Measurements from ENCODE around the gene CORIN.
"Not testable (repeated sequence)": the region's sequence is repeated elsewhere in the genome, so short reads cannot be mapped to it uniquely, and the experiment has no call there.

Gene CORIN

DNA sequence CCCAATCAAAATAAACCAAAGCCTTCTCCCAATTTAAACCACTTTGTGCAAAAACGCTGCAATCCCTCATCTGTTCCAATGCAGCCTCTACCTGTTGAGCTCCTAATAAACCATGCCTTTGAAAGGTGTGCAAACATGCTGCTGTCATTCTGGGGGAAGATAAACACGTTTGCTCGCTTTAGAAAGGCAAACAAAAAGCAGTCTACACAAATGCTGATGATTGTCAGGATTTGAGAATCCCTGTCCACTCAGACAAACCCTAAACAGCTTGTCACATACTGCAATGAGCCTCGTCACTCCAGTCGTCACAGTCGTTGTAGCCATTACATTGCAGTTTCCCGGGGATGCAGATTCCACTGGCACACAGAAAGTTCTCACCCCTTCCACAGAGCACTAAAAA is 145.2 kb downstream of the CORIN start:
- no peak for DNase-seq (ENCODE audit: low spot score)
- no peak for FAIRE-seq

- DNase-seq (ENCODE audit: low spot score); FAIRE-seq: not testable (repeated sequence)
These were observed 146.0 kb downstream of the CORIN start for GRCh38 chr4:47691757-47692383.

GRCh38 chr4:47690611-47691010 is 147.3 kb downstream of the CORIN start:
- FAIRE-seq: no peak
- DNase-seq (ENCODE audit: low spot score): no peak

DNA sequence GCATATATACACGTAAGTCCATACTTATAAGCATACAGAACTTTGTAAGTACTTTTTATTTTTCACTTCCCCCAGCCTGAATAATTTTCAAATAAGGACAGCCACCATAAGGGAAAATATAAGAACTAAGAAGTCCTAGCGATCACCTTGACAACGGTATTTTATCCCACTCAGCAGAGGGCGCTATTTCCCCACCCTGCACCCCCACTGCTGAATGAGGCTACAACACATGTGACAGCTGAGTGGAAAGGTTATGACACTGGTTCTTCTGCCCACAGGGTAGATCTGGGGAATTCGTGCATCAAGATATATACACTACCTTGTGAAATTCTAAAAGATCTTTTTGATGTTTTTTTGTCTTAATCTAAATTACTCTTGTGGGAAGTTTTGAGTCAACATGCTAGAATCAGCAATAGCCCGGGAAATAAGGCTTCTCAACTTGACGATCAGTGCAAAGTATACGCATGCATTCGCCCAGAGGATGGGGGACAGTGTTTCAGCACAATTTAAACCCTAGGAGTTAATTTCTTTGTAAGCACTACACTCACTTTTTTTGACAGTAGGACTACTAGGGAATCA is 151.5 kb downstream of the CORIN start:
- peak; percentile 18 for DNase-seq (ENCODE audit: low spot score)
- FAIRE-seq: no peak

DNA sequence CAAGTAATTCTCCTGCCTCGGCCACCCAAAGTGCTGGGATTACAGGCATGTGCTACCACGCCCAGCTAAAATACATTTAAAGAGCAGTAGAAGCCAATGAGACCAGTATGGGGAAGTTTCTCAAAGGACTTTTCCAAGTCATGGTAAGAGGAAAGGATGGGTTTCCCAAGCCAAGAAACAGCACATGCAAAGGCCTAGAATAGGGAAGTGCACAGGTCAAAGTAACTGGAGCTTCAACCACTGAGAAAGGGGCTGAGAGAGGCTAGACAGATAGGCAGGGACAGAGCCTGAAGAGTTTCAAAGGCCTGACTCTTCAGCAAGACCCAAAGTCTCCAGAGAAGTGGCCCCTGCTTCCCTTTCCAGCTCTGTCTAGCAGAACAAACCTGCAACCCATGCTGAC is 162.1 kb downstream of the CORIN start:
- DNase-seq (ENCODE audit: low spot score): no peak
- FAIRE-seq: no peak

DNA sequence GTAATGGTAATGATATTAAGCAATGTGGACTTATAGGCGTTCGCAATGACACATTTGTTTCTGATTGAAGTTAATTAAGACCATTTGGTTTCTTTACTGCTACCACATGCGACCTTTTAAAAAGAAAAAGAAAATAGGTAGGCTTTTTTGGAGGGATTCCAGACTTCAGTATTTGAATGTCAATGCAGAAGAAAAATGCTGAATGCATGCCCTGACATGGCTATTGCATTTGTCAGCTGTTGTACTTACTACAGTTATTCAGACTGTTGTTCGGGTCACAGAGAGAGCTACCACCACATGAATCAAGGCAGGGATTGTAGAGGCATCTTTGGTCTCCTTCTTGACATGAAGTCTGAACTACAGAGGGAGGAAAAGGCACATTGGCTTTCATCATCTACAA is 163.7 kb downstream of the CORIN start:
- no peak for DNase-seq (ENCODE audit: low spot score)
- FAIRE-seq: no peak

- FAIRE-seq (no peak), DNase-seq (ENCODE audit: low spot score) (no peak)
These were observed 165.2 kb downstream of the CORIN start for GRCh38 chr4:47672696-47673095.

DNA sequence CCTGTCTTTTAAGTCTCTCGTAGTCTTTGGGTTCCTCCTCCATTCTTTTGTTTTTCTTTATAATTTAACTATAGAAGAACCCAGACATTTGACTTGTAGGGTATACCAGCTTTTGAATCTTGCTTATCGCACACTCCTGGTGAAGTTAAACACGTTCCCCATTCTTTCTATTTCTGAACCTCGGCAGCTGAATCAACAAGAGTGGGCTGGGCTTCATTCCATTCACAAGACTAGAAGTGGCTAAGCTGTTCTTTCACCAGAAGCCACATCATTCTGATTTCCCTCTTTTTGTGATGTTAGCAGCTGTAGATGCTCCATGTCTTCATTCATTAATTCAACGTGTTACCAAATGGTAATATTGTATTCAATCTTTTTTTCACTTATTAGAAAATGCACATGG is 167.9 kb downstream of the CORIN start:
- no peak for FAIRE-seq
- DNase-seq (ENCODE audit: low spot score): no peak

GRCh38 chr4:47668810-47669408 is 169.0 kb downstream of the CORIN start:
- DNase-seq (ENCODE audit: low spot score): peak; percentile 21
- FAIRE-seq: peak; percentile 38

- DNase-seq (ENCODE audit: low spot score): no peak
- FAIRE-seq: no peak
These were observed 169.6 kb downstream of the CORIN start for GRCh38 chr4:47668256-47668655.

DNA sequence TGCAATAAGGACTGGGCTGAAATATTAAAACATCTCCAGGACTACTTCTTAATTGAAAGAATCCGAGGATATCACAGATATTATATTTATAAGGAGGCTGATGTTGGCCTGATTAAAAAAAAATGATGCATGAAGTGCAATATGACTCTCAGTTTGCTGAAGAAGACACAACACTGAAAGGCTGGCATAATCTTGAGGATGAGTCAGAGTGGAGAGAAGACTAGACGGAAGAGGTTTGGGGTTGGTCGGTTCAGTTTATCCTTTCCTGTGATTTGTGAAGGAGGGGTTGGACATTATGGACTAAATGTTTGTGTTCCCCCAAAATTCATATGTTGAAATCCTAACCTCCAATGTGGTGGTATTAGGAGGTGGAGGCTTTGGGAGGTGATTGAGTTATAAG is 170.3 kb downstream of the CORIN start:
- FAIRE-seq: no peak
- no peak for DNase-seq (ENCODE audit: low spot score)

GRCh38 chr4:47664051-47664826 is 173.6 kb downstream of the CORIN start:
- FAIRE-seq (no peak), DNase-seq (ENCODE audit: low spot score) (no peak)

DNA sequence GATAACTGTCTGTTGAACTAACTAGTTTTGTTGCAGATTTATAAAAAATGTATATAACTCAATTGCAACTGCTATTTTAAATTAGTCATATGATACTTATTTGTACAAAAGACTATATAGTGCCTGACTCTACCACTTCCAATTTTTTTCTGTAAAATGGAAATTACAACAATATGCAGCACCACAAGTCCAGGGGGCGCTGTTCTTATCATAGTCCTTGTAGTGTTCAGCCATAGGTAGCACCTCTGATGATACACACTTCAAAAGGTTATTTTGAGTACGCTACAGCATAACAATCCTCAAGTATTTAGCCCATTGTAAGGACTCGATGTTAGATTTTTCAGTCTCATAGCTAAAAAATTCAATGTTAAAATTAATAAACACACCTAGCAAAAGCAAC is 174.9 kb downstream of the CORIN start:
- FAIRE-seq (no peak), DNase-seq (ENCODE audit: low spot score) (no peak)

- FAIRE-seq: no peak
- no peak for DNase-seq (ENCODE audit: low spot score)
These were observed 176.1 kb downstream of the CORIN start for GRCh38 chr4:47661741-47662140.

DNA sequence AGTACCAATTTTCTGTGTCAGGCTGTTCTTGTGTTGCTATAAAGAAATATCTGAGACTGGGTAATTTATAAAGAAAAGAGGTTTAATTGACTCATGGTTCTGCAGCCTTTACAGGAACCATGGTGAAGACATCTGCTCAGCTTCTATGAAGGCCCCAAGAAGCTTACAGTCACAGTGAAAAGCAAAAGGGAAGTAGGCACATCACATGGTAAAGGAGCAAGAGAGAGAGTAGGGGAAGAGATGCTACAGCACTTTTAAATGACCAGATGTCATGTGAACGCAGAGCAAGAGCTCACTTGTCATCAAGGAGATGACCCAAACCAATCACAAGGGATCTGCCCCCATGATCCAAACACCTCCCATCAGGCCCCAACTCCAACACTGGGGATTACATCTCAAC is 178.5 kb downstream of the CORIN start:
- DNase-seq (ENCODE audit: low spot score): no peak
- FAIRE-seq: no peak

DNA sequence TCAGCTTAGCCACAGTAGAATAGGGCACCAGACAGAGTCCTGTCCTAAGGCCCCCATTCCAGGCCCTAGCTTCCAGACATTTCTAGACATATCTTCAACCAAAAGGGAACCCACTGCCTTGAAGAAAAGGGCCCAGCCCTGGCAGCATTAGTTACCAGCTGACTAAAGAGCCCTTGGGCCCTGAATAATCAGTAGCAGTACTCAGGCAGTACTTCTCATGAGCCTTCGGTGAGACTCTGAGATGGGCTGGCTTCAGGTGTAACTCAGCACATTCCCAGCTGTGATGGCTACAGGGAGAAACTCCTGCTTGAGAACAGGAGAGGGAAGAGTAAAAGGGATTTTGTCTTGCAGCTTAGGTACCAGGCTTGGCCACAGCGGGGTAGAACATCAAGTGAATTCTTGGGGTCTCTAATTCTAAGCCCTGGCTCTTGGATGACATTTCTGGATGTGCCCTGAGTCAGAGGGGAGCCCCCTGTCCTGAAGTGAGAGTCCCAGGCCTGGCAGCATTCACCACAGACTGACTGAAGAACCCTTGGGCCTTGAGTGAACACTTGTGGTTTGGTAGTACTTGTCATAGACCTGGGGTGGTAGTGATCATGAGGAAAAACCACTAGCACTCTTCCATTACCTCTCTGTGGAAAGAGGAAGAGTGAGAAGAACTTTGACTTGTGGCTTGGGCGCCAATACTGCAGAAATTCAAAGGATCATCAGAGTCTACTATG is 182.7 kb downstream of the CORIN start:
- no peak for DNase-seq (ENCODE audit: low spot score)
- no peak for FAIRE-seq

DNA sequence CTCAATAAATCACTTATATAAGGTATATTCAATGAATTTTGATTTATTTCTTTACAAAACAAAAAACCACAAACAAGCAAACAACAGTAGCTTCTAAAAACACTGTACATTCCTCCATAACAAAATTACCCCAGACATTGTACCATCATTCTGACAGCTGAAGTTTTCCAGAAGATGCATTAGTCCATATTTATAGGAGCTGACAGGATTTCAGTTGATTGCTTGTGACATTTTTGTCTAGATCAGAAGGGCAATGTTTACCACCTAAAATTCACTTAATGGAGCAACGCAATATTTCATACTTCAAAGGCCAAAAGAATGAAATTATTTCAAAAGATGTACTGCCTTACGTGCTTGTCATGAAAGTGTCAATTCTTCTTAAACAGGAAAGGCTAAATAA is 185.8 kb downstream of the CORIN start:
- no peak for FAIRE-seq
- DNase-seq (ENCODE audit: low spot score): no peak

- no peak for DNase-seq (ENCODE audit: low spot score)
- FAIRE-seq: no peak
These were observed 186.6 kb downstream of the CORIN start for GRCh38 chr4:47651231-47651630.

DNA sequence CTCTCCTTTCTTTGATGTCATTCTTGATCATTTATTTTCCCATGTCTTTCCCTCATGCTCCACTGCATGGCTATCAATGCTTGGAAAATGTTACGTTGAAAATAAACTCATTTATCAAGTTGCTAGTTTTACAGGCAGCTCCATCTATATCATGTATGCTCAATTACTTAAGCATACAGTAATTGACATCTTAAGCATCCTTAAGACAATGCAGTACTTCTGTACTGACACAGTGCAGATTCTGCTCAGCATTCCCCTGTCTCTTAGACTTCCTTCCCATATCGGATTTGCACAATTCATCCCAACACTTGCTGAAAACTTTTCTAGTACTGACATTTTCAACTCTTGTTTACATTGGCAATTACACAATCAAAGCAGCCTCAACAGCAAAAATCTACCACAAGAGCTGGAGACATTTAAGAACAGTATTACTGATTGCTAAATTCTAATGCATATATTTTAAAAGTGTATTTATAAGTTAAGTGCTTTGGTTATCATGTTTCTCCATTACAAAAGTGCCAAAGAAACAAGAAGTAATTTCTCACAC is 187.2 kb downstream of the CORIN start:
- no peak for FAIRE-seq

DNA sequence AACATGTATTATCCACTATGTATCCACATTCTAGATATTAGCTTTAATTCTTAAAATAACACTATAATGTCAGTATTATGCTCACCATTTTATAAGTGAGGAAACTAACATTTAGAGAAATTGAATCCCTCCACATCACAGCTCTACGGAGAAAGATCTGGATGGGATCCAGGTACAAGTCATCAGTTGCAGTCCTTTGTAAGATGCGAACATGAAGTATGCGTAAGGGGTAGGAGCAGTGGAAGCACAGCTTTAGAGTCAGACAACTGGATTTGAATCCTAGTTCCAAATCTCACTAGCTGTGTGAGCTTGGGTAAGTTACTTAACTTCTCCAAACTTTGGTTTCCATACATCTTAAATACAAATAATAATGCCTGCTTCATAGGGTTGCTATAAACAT is 190.3 kb downstream of the CORIN start:
- no peak for DNase-seq (ENCODE audit: low spot score)
- FAIRE-seq: no peak

More for the DNA sequence above, 187.2 kb downstream of the CORIN start:
- no peak for DNase-seq (ENCODE audit: low spot score)

DNA sequence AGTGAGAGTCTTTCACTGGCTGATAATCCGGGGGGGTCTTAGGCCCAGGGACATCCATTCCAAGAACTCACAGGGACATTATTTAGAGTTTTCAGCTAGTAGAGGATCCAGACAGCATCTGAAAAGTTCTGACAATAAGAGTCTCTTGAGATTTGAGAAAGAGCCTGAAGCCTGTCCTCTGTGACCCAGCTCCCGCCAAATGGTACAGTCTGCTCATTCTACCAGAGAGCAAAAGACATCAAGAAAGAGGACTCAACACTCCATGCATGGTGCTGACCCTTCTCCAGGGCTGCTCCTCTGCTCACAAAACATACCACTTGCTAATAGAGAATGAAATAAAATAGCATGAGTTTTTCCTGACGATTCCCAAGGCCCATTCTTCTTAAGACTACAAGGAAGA is 190.8 kb downstream of the CORIN start:
- FAIRE-seq: no peak
- DNase-seq (ENCODE audit: low spot score): no peak
